AG04449 (cell line): ENCODE data around the gene GPR146.

Source experiments
- CTCF ChIA-PET: fragments of 350-600 bp; formaldehyde crosslinking; extraction: SDS; loops from one replicate; lab custom pipeline; 2021; ENCODE audit warnings: antibody characterized with exemption; lab: Yijun Ruan, JAX
- POLR2A ChIA-PET: fragments of 400-600, 350-600 bp; formaldehyde crosslinking; extraction: SDS; loops from one replicate; lab custom pipeline; 2020; ENCODE audit warnings: antibody characterized with exemption, inconsistent platforms; lab: Yijun Ruan, JAX
- DNase-seq: peaks from one replicate; pipeline ENCODE4 v3.0.0-alpha.2; 2010; ENCODE audit warnings: low read depth, low spot score
- H3K4me3 ChIP-seq: 2 replicates; pipeline ENCODE4 v1.5.1; 2011; ENCODE audit warnings: low read depth, mild to moderate bottlenecking, control low read depth, low read length
- TF ChIP-seq, protein P1 (sequence below): IDR thresholded peaks from one replicate; pipeline ENCODE4 v1.5.1; 2011; ENCODE audit warnings: mild to moderate bottlenecking, moderate library complexity, low read length, control low read depth, inconsistent platforms; ENCODE audit not compliant: insufficient read depth; ENCODE audit errors: missing control alignments

The GPR146 gene

DNA sequence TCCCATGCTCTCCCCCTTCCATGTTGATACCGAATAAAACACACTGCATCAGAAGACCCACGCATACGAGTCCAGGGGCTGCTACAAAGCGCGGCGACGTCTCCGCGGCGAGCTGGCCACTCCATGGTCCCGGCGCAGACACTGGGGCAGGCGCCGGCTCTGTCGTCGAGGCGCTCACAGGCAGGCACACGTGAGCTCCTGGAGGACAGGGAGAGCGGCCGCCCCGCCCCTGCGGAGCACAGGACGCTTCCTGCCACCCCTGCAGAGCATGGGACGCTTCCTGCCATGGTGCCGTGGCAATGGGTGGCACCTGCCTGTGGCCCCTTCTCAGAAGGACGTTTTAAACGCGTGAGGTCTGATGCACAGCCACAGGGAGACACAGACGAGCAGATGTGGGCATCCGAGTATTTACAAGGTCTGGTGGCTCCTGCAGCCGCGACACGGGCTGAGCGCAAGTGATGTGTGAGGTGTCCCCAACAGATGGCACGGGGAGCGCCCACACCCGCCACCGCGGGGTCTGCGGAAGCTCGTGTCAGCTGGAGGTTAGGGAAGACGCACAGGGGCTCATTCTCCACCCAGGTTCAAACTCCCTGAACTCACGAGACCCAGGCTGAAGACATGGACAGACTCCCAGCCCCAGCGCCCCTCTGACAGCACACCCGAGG, 21.4 kb upstream of the GPR146 start:
- ChIA-PET POLR2A (no interaction called here), CTCF (interaction anchor here (1.4 to 3.7 kb wide), 4 partner anchors 29 to 63 kb away, joined by 3 to 20 read pairs (median 10); no protein-coding TSS in a partner anchor)
- TF ChIP-seq, protein P1, sequence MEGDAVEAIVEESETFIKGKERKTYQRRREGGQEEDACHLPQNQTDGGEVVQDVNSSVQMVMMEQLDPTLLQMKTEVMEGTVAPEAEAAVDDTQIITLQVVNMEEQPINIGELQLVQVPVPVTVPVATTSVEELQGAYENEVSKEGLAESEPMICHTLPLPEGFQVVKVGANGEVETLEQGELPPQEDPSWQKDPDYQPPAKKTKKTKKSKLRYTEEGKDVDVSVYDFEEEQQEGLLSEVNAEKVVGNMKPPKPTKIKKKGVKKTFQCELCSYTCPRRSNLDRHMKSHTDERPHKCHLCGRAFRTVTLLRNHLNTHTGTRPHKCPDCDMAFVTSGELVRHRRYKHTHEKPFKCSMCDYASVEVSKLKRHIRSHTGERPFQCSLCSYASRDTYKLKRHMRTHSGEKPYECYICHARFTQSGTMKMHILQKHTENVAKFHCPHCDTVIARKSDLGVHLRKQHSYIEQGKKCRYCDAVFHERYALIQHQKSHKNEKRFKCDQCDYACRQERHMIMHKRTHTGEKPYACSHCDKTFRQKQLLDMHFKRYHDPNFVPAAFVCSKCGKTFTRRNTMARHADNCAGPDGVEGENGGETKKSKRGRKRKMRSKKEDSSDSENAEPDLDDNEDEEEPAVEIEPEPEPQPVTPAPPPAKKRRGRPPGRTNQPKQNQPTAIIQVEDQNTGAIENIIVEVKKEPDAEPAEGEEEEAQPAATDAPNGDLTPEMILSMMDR = no peak
- no peak for DNase-seq
- no peak overlapping the region for H3K4me3 ChIP-seq

DNA sequence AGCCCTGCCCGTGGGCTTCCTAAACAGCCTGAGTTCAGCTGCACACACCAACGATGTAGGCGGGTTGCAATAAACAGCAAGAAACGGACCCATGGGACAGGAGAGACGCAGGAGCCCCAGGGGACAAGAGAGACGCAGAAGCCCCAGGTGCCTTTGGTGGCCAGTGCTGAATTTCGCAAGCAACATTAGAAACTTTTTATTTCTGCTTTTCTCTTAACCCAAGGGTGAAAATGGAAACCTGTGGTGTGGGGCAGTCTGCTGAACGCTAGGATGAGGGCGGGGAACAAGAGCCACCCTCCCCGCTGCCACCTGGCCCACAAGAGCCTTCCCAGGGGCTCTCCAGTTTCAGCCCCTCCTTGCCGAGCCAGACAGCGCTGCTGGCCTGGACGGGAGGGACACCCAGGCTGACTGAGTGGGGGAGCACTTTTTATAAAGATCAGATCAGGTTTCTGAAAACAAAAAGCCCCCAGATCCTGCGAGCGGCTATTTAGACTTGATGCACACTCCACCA, 20.0 kb upstream of the GPR146 start:
- ChIA-PET CTCF (interaction anchor here (0.8 to 2.7 kb wide), 6 partner anchors 20 to 62 kb away, joined by 3 to 17 read pairs (median 4); partner anchors contain the start of gene GPR146), POLR2A (no interaction called here)
- no peak for DNase-seq
- TF ChIP-seq, protein P1 = no peak
- H3K4me3 ChIP-seq = no peak overlapping the region

DNA sequence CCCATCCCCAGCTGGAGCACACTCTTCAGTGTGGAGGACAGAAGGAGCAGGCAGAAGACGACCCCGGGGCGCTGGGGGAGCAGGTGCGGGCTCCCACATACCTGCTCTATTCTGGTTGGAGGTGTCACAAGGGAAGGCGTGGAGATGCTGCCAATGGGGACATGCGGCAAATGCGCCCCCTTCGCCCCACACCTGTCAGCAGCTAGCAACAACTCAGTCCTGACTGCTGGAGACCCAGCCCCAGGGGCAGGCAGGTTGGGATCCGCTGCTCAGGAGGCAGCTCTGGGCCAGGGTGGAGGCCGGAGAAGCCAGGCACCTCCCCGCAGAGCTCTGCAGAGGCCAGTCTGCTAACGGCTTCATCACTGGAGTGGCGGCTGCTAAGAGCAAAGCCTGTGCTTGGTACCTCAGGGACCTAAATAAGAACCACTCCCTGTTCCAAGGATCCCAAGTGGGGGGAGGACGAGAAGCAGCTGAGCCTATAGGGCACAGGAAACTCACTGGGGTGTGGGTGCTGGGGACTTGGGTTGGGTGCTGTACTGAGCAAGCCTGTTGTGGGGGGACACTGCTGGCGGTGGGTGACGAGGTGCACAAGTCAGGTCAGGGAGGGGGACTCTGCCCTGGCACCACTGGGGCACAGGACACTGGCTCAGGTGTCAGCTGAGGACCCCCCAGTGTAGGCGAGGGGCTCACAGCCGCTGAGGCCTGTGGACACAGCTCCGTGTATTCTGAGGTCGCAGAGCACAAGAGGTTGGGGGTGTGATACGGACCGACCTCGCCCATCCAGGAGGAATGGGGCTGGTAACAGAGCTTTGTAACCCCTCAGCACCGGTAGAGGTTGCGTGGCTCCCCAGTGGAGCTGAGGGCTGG, 19.2 kb upstream of the GPR146 start:
- no peak for DNase-seq
- POLR2A ChIA-PET = no interaction called here
- TF ChIP-seq, protein P1 = no peak
- CTCF ChIA-PET = interaction anchor here (1.1 to 2.7 kb wide), 7 partner anchors 13 to 61 kb away, joined by 3 to 17 read pairs (median 4); partner anchors contain the start of gene GPR146
- H3K4me3 ChIP-seq = no peak overlapping the region

DNA sequence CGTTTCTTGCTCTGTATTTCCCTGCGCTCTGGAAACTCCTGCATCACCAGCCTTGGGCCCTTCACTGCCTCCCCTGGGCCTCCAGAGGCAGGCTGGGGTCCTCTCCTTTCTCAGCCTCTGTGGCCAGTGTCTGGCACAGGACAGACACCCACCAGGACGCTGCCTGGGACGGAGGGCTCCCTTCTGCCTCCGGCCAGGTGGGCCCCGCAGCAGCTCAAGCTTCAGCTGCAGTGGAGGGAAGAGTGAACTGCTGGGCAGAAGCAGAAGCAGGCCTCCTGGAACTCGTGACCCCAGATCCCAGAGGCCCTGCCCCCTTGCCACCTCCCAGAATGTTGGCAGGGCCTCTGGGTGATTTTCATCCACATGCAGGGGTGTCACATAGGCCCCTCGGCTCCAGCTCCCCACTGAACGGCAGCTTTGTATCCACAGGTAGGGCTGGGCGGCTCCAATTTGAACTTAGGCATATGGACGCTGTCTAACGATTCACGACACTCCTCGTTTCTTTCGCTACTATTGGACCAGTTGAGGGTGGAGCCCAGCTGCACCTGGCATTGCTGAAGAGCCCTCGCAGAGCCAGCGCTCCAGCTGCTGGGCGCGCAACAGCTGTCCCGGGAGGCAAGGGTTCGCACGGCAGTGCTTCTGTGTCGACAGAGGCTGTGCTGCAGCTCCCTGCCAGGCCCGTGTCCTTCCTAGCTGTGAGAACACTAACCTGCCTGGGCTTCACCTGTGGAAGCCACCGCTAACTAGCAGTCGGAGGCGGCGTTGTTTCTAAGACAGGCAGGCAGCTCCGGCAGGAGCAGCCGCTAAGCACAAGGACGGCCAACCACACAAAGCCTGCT, 18.4 kb upstream of the GPR146 start:
- no peak for DNase-seq
- TF ChIP-seq, protein P1 = no peak
- ChIA-PET CTCF (interaction anchor here (1.1 to 2.7 kb wide), 6 partner anchors 14 to 61 kb away, joined by 3 to 17 read pairs (median 4); partner anchors contain the start of gene GPR146), POLR2A (no interaction called here)
- H3K4me3 ChIP-seq = no peak overlapping the region

DNA sequence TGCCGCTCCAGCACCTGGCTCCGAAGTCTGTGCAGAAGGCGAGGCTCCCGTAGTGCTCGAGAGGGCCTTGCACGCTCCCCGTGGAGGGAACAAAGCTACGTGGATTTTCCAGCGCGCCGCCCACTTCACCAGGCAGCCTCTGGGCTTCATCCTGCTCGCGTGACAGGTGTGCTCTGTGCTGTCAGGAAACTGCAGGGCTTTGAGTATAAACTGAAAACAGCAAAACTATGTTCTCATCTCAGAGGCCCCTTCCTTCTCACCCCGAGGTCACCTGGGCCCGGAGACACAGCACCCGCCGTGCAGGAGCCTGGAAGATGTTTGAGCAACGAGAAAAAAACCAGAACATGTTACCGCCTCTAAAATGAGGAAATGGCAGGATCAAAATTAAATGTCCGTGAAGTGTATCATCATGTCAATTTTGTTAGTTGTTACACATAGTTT, 17.6 kb upstream of the GPR146 start:
- CTCF ChIA-PET = interaction anchor here (1.2 to 5.0 kb wide), 2 partner anchors 34 to 39 kb away, joined by 4 to 29 read pairs; no protein-coding TSS in a partner anchor
- POLR2A ChIA-PET = no interaction called here
- TF ChIP-seq, protein P1 = no peak
- no peak for DNase-seq
- peak overlapping the region; percentile 67 for H3K4me3 ChIP-seq
